Cardiac septum (tissue), 1 donor: ENCODE results near the gene NUDT1. TPM values are rescaled to one million over a fixed set of nuclear protein-coding genes. Genes with fewer than 3 reads are reported as not detected.
"Not testable (repeated sequence)": the region's sequence is repeated elsewhere in the genome, so short reads cannot be mapped to it uniquely, and the experiment has no call there.

Experiments
- DNase-seq: peaks from one replicate; pipeline ENCODE4 v3.0.0-alpha.2; 2020; ENCODE audit warnings: low spot score
- intact Hi-C: fragments of 100-400 bp; cut with DNase I; formaldehyde crosslinking; loops from one replicate; pipeline ENCODE4 v1.14.0; 2022
- total RNA-seq: library from RNA; stranded (reverse); fragmentation: NEBNext Ultra II Directional; extraction: Animal tissue kit (Norgen Biotek cat#: 25700); gene quantifications from one replicate; pipeline ENCODE4 v1.2.1, GENCODE V29; 2021
- donor health status: DM: no; HTN: no; CAD: no.

The NUDT1 gene
- total RNA-seq, 1 donor from 2014 or later: 9.6 TPM

- DNase-seq: no peak
- intact Hi-C loops: no loop called here
These were observed 15.6 kb downstream of the NUDT1 start for GRCh38 chr7:2257651-2258050.

GRCh38 chr7:2258661-2259365 lies 16.8 kb downstream of the NUDT1 start:
- intact Hi-C loops: no loop called here
- no peak for DNase-seq

- intact Hi-C loops: no loop called here
- no peak for DNase-seq
These were observed 17.5 kb downstream of the NUDT1 start for GRCh38 chr7:2259480-2259879.

GRCh38 chr7:2260820-2261219 lies 18.8 kb downstream of the NUDT1 start:
- DNase-seq: no peak
- intact Hi-C loops: no loop called here

GRCh38 chr7:2261611-2262010 lies 19.6 kb downstream of the NUDT1 start:
- DNase-seq: no peak
- intact Hi-C loops: no loop called here

- no peak for DNase-seq
- intact Hi-C loops: no loop called here
These were observed 21.1 kb downstream of the NUDT1 start for GRCh38 chr7:2263176-2263575.

GRCh38 chr7:2264158-2264557 lies 22.1 kb downstream of the NUDT1 start:
- intact Hi-C loops: no loop called here

GRCh38 chr7:2266911-2267310 lies 24.9 kb downstream of the NUDT1 start:
- intact Hi-C loops: no loop called here
- no peak for DNase-seq

More at GRCh38 chr7:2264158-2264557, 22.1 kb downstream of the NUDT1 start:
- DNase-seq: no peak

GRCh38 chr7:2269089-2269990 lies 27.3 kb downstream of the NUDT1 start:
- DNase-seq, intact Hi-C loops: not testable (repeated sequence)

GRCh38 chr7:2269991-2270460 lies 28.0 kb downstream of the NUDT1 start:
- DNase-seq: no peak
- intact Hi-C loops: no loop called here

GRCh38 chr7:2270495-2270894 lies 28.5 kb downstream of the NUDT1 start:
- intact Hi-C loops: no loop called here
- DNase-seq: no peak

GRCh38 chr7:2271273-2272026 lies 29.4 kb downstream of the NUDT1 start:
- no peak for DNase-seq
- intact Hi-C loops: no loop called here

- no peak for DNase-seq
These were observed 30.0 kb downstream of the NUDT1 start for GRCh38 chr7:2272031-2272430.

GRCh38 chr7:2273866-2274265 lies 31.8 kb downstream of the NUDT1 start:
- intact Hi-C loops: no loop called here
- no peak for DNase-seq

More at GRCh38 chr7:2272031-2272430, 30.0 kb downstream of the NUDT1 start:
- intact Hi-C loops: no loop called here

GRCh38 chr7:2274666-2275065 lies 32.6 kb downstream of the NUDT1 start:
- DNase-seq: no peak
- intact Hi-C loops: no loop called here

GRCh38 chr7:2275101-2275500 lies 33.1 kb downstream of the NUDT1 start:
- DNase-seq: no peak
- intact Hi-C loops: no loop called here

- intact Hi-C loops: no loop called here
- DNase-seq: no peak
These were observed 34.1 kb downstream of the NUDT1 start for GRCh38 chr7:2276107-2276506.

GRCh38 chr7:2278026-2278425 lies 36.0 kb downstream of the NUDT1 start:
- DNase-seq: no peak
- intact Hi-C loops: no loop called here

- DNase-seq: no peak
- intact Hi-C loops: no loop called here
These were observed 37.9 kb downstream of the NUDT1 start for GRCh38 chr7:2279896-2280295.

GRCh38 chr7:2280424-2280823 lies 38.4 kb downstream of the NUDT1 start:
- DNase-seq: no peak
- intact Hi-C loops: no loop called here
